NCI-H446 treated with DMSO at 0.1 percent for 48 hours (cell line): ENCODE data around the gene SYNPO.

Experiments used
- DNase-seq: peaks from one replicate; lab custom pipeline; 2025; lab: John Stamatoyannopoulos, UW

Gene SYNPO

DNA sequence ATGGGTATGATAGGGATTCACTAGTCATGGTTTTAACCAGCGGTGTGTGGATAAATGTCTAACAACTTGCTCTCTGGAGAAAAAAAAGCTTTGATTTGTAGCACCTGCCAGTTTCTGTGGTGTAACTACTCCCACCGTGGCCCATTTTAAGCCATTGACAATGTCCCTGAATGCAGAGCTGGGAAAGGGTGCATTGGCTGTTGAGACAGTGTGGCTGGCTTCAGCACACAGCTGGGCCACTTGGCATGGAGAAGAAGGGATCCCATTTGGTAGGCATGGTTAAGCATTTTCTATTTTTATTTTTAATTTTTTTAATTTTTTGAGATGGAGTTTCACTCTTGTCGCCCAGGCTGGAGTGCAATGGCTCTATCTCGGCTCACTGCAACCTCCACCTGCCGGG lies 31.5 kb upstream of the SYNPO start:
- DNase-seq = no peak

DNA sequence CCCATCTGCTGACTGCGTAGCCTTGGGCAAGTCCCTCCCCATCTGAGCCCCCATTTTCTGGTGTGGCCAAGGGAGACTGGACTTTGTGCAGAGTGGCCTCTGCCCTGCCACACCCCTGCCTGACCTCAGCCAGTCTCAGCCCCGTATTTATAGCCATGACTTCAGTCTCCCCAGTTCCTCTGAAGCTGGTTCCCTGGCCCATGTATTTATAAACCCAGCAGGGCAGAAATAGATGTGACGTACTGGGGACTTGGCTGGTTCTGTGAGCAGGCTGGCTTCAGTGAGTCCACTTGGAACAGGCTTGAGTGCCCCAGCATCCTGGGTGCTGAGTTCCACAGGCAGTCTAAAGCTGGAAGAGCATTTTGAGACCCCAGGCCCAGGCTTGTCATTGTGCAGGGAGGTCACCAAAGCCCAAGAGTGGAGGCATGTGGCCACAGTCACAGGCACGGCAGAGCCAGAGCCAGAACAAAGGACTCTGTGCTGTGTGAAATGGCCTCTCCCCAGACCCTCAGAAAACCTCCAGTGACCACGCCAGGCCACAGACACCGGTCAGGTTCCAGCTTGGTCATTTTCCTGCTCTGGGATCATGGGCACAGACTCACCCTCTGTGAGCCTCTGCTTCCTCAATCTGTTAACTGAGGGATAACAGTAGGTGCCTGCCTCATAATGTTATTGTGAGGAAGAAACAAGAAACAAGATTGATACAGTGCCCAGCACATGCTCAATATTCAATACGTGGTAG lies 30.4 kb upstream of the SYNPO start:
- DNase-seq = no peak

DNA sequence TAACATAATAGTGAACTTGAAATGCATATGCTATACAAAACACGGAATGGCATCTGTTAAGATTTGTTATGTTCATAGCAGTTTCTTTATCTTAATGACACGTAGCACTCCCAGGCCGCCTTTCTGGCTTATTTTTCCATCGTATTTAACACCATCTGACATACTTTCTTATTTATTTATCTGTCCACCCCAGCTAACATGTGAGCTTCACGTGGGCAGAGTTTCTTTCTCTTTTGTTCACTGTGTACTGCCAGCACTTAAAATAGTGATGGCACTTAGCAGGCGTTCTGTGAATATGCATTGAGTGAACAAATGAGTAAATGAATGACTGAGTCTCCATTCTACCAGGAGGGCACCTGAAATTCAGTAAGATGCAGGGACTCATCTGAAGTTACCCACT lies 29.4 kb upstream of the SYNPO start:
- DNase-seq = no peak

DNA sequence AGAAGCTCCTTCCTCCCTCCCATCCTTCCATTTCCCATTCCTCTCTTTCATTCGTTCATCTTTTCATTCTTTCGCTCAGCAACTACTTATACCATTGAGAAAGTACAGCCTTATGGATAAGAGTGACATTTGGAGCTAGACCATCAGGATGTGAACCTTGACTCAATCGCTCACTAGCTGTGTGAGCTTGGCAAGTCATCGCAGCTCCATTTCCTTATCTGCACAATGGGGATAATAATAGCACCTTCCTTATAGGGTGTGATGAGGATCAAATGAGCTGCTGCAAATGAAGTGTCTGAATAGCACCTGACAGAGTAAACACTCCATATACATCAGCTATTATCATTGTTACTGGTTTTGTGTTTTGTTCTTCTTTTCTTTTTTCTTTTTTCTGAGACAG lies 28.1 kb upstream of the SYNPO start:
- DNase-seq = no peak

DNA sequence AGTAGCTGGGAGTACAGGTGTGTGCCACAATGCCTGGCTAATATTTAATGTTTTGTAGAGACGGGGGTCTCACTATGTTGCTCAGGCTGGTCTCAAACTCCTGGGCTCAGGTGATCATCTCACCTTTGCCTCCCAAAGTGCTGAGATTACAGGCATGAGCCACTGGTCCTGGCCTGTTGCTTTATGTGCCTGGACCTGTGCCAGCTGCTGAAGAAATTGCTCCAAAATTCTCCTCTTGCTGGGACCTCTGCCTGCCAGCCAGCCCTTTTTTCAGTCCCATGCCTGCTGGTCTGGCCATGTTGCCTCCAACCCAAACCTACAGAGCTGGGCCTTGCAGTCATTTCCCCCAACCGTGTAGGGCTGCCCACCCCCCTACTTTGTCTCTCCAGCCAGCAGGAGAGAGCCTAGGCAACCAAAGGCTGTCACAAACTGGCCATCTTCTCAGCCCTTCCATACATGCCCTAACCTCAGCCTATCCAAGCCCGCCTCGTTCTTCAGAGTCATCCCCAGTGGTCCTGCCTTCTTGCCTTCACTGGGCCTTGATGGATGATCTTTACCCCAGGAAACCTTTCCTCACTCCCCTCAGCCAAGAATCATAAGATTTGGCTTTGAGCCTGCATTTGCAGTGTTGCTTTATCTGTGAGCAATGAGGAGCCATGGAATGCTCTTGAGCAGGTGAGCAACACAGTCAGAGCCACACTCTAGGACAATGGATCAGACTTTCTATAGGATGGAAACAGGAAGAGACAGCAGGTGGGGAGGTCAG lies 27.4 kb upstream of the SYNPO start:
- no peak for DNase-seq

DNA sequence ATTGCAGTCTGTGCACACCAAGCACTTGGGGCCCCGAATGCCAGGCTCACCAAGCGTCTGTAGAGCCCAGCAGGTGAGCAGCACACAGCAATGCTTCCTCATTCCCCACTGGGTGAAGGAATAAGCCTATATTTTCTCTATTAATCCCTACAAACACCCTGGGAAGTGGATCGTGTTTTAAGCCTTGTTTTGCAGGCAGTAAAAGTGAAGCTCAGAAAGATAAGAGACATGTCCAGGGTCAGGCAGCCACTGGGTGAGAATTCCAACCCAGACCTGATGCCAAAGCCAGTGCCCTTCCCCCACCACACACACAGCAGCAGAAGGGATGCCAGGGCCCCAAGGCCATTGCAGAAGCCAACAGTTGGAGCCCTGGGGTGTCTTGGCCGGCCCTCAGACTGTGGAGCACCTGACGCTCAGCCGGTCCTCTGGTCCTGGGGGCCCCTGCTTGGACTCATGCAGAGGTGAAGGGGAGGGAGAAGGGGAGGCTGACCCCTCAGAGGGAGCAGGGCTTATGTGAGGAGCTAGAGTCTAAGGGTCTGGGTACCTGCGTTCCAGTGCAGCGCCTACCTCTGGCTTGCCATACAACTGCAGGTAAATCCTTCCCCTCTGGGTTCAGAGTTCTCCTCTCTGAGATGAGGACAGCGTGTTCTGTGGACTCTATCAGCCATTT lies 26.3 kb upstream of the SYNPO start:
- no peak for DNase-seq

DNA sequence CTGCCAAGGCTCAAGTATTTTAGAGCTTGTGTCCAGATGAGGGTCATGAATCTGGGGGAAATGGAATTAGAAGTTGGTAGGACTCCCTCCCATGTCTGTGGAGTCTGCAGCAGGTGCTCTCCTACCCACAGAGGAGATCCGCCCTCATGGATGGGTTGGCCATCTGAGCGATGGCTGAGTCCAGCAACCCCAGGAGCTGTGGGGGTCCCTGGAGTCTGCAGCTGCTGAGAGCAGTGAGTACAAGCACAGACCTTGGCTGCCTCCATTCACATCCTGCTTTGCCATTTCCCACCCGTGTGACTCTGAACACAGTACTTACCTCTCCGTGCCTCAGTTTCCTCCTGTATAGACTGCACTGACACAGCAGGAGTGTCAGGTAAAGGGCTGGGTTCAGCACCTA lies 25.8 kb upstream of the SYNPO start:
- no peak for DNase-seq

DNA sequence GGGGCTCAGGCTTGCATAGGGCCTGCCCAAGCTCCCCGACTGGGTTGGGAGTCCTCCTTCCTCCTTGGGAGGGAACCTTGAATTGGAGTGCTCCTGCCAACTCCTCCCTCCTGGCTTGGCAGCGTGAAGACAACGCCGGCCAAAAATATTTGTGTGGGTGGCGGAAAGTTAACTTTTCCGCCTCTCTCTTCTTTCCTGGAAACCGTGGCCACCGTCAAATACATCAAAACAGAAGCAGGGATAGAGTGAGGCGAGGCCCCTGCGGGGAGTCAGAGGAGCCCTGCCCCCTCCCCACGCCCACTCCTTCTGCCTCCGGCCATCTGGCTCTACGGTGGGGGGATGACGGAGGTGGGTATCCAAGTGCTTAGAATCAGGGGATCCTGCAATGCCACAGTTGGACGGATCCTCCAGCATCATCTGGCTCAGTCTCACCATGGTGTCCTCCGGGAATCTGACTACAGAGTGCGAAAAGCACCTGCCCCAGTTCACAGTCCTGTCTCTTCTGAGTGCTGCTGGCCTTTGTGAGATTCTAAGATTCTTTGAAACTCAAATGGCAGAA lies 25.2 kb upstream of the SYNPO start:
- no peak for DNase-seq

DNA sequence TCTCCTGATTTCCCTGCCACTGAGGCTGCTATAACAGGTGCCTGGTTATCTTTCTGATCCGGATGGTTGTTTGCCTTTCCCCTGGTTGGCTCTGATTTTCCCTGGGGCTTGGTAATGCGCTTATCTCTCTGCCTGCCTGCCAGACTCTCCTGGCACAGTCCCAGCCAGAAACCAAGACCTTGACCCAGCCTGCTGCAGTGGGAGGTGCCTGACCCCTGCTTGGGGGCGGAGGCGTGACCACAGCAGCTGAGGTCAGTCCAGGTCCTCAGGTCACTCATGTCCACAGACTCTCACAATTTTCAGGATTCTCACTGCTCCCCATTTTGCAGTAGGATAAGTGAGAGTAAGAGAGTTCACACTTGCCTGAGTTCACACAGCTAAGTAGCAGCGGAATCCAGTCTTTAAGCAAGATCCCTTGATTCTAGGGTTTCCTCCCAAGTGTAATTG lies 24.4 kb upstream of the SYNPO start:
- no peak for DNase-seq

DNA sequence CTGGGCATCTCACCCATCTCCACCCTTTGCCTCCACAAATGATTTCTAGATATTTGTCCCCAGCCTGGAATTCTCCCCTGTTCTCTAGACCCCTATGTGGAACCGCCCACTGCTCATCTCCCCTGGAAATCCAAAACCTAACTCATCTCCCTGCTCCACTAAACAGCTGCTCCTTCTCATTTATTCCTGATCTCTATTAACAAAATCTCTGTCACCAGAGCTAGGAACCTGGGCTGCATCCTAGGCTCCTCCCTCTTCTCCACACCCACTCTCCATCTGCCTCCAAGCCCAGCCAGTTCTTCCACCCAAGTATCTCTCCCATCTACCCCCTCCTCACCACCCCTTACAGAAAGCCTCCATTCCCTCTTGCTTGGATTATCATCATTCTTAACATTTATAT lies 24.0 kb upstream of the SYNPO start:
- no peak for DNase-seq

DNA sequence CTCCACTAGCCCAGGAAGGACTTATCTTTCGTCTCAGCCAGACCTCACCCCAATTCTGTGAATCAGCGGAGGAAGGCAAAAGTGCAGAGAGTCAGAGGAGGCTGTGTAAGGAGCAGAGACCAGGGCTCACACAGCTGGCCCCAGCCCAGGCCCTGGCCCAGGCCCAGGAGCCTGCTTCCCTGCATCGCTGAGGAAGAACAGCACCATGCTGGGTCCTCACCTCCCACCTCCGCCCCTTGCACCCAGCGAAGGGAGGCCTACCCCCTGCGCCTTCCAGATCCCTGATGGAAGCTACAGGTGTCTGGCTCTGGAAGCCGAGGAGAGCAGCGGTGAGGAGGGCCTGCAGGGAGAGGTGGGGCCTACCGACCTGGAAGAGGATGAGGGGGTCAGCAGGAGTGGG lies 22.3 kb upstream of the SYNPO start:
- no peak for DNase-seq

DNA sequence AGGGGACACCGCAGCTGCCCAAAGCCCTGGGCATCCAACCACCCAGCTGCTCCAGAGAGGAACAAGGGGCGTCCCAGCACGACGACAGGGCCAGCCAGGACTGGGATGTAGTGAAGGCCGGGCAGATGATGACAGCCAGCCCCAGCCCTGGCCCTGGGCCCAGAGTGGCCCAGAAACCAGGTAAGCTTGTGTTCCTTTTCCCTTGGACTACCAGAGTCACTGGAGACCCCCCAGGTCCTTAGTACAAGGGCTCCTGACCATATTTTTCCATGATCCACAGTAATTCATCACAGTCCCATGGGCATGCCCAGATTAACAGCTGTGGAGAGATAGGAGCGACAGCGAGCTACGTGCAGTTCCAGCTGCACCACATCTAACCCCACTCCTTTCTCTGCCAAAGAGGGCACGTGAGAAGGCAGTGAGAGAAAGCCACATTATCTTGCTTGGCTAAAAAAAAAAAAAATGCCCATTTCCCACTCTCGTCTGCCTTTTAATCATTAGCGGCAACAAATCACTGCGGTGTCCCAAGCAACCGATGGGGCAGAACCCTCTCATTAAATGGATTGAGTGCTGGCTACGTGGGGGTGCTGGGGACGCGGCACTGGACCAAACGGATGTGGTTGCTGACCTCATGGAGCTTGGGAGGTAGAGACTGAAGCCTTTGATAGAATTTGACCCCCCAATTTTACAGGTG lies 21.7 kb upstream of the SYNPO start:
- DNase-seq = no peak

DNA sequence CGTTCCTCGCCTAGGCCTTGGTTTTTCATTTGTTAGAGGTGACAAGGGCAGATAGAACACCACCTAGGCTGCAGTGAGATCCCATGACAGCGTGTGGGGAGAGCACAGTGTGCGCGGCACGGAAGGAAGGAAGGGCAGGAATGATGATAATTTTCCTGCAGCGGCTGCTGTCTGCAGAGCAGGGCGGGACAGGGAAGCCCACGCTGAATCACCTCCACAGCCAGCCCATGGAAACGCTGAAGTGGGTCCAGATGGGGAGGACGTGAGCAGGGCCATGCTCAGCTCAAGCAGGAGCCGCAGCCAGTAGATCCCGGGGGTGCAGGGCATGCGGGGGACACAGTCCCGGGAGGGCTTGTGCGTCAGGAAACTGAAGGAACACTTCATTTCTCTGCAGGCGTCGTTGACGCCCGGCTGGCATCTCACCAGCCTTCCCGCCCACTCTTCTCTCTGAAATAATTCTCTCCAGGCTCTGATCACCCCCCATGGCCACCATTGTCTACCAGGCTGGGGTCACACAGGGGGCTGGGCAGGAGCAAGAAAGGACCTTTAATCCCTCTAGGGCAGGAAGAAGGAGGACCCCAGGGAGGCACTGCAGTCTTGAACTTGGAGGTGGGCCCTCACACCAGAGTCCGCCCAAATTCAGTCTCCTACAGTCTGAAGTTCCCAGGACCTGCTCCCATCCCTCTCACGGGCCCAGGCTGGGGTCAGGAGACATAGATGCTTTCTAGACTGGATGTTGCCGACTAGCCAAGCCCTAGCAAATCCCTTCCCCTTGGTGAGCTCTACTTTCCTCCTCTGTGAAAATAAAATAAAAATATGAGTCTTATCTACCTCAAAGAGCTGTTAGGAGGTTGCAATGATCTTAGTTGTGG lies 20.9 kb upstream of the SYNPO start:
- no peak for DNase-seq

DNA sequence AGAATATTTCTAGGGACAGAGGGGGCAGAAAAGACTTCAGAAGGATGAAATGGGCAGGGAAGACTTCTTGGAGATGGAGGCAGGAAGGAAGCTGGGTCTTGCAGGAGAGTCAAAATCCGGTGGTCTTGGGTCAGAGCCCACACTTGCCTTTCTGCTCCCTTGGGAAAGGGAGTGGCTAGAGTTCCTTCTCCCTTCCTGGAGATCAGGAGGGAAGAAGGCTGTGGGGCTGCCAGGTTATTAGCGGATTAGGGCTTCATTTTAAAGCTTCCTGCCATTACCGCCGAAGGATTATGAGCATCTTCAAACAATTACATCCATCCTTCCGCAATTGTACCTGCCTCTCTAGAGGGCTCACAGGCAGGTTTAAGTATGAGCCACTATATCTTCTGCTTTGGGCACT lies 19.2 kb upstream of the SYNPO start:
- DNase-seq = no peak

DNA sequence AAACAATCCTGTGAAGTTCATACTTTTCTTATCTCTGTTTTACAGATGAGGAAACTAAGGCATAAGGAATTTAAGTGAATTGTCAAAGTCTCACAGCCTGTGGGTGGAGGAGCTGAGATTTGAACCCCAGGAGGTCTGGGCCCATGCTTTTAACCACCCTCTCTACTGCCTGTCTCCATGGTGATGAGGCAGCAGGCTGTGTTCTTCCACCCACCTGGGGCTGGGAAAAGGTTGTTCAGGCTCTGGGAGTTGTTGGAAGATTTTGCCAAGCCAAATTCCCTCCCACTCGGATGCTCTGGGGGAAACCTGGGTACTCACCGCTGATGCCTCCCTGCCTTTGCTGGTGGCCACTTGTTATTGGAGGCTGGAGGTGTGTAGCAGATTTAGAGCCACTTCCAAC lies 18.3 kb upstream of the SYNPO start:
- DNase-seq = no peak

DNA sequence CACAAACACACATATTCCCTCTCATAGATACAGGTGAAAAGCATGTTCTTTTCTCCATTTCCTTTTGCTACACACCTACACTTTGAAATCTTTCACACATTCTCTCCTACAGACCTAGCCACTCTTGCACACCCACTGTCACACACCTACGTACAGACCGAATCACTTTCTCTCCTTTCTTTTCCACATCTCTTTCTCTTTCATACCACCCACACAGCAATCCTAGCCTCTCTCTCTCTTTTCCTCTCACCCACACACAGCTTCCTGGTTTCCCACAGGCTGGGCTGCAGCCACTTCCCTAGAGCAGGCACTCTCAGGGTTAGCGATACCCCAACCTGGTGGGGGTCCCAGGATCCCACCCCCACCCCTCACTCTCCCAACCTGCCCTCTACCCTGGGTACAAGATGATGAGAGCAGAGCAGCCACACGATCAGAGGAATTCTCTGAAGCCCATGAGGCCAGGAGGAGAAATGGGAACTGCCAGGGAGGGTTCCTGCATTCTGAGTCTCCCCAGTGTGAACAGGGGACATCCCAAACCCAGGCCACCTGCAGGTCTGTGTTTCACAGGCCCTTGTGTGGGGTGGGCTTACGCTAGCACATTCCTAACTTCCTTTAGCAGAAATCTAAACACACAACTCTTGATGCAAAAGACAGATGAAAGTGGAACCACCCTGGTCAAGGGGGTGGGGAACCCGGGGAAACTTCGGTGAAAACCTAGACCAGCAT lies 17.1 kb upstream of the SYNPO start:
- no peak for DNase-seq

DNA sequence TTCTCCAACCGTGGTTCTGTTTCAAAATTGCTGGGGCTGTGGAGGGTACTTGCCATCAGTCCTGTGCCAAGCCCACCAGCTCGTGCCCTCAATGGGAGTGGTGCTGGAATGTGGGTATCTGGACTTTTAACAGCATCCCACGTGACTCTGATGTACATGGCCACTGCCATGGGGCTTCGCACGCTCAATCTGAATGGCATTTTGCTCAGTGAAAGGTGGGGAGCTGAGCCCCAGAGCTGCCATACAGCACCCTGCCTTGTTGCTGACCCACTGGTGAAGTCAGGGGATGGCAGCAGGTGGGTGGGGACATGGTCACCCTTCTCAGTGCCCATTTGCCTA lies 16.6 kb upstream of the SYNPO start:
- no peak for DNase-seq

DNA sequence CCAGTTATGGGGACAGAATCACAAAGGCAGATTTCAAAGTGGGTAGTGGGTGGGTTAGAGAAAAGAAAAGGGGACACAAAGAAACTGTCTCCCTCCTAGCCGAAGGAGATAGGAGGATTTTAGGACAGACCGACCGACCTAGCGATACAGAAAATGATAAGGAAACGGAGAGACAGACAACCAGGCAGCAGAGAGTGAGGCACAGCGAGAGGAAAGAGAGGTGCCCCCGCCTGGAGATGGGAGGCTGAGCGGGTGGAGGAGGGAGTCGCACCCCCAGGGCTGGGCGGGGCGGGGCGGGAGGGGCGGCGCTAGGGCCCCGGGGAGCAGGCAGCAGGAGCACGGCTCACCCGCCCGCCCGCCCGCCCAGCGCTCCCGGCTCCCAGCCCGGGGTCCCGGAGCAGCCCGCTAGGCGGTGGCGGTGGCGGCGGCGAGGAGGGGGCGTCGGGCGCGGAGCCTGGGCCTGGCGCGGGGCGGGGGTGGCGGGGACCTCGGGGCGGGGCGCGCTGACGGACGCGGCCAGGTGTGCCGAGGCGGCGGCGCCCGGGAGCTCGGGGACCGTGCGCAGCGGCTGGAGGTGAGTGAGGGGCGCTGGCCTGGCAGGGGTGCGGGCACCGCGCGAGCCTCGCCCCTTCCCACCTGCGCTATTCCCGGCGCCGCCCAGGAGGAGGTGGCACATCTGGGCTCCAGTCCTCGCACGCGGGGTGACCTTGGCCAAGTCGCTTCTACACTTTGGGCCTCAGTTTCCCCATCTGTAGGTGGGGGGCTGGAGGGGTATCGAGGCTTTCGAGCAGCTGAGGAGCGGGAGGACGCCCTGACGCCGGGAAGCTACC lies 15.9 kb upstream of the SYNPO start:
- DNase-seq = no peak

DNA sequence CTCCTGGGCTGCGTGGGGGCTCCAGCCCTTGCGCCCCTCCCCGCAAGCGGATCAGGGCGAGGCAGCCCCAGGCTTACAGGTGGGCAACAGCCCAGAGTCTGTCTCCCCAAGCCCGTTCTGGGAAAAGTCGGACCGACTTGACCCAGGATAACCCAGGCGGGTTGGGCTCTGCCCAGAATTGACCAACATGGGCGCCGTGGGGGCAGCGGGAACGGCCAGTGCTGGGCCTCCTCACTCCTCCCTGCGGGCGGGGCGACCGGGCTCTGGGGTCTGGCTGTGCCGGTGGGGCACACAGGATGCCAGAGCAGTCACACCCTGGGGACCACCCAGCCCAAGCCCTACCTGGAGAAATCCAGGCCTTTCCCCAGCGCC lies 15.3 kb upstream of the SYNPO start:
- no peak for DNase-seq
